NCI-H1105 treated with DMSO at 0.1 percent for 48 hours (cell line): ENCODE results near the gene NOSTRIN.
"Not testable (repeated sequence)": the region's sequence is repeated elsewhere in the genome, so short reads cannot be mapped to it uniquely, and the experiment has no call there.

Source experiments
- DNase-seq: peaks from one replicate; lab custom pipeline; 2025; lab: John Stamatoyannopoulos, UW

NOSTRIN gene

DNA sequence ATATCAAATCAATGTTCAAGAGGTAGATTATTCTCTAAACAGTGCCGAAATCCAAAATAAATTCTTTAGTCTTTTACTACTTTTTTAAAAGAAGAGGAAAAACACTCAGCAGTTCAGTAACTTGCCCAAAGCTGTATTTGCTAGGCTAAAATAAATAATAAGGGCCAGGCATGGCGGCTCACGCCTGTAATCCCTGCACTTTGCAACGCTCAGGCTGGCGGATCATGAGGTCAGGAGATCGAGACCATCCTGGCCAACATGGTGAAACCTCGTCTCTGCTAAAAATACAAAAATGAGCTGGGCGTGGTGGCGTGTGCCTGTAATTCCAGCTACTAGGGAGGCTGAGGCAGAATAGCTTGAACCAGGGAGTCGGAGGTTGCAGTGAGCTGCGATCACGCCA is 79.7 kb downstream of the NOSTRIN start:
- DNase-seq, result not testable (repeated sequence)

DNA sequence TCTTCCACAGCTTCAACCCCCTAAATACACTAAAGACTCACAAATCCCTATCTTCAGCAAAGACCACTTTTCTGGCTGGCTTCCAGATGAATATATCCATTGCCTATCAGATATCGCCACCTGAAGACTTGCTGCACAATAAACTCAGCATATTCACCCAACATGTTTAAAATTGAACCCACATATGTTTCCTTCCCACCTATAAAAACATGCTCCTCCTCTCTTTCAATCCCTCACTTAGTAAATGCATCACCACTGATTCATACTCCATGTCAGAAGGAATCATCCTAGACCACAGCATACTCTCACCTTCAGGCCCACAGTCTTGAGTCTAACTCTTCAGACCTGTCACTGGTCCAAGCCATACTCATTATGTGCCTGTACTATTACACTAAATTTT is 82.5 kb downstream of the NOSTRIN start:
- no peak for DNase-seq

DNA sequence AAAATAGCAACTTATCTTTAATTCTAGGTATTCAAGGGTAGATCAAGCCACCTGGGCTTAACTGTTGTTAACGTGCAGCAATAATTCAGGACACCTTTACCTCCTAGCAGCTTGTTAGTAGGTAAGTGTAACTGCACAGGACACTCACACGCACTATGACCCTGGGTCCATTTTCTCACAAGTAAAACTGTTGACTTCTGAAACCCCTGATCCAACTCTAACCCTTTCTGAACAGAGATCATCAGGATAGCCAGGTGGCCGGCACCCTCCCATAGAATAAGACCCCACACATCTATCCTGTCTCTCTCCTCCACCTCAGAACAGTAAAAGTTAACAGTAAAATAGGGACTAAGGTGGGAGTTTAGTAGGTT is 87.2 kb downstream of the NOSTRIN start:
- DNase-seq, result no peak

DNA sequence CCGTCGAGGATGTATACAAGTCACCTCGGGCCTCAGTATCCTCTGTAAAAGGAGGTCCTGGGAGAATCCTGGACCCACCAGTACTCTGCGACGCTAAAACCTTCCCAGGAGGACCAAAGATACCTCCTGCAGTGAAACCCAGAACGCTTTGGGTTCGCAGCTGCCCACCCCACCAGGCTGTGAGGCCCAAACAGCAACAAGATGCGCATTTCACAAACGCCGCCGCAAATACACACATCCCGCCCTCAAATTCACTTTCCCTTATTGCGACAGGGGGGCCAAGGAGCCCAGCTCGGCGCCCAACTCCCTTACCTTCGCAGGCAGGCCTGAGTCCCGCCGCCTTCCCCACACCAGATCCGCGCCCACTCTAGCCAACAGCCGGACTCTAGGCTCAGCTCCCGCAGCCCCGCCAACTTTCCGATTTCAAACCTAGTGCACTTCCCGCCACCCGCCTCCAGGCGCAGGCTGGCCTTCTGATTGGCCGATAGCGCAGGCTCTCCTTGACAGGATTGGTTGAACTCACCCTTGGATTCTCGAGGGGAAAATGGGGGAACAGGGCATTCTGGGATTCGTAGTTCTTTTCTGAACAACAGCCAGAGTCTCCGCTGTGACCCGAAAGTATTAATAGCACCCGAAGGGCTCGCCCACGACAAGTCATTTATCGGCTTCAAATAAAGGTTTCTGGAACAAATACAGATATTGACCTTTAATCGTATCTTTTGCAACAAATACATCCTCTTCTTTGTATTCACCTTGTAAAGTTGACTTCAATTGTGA is 87.8 kb downstream of the NOSTRIN start, which contains the start of gene SPC25:
SPC25 (minus strand) TSS at position 425 of the 777 bp plus-strand sequence. CDS start 911 bp downstream, outside the sequence.
- peak; percentile 94 for DNase-seq

DNA sequence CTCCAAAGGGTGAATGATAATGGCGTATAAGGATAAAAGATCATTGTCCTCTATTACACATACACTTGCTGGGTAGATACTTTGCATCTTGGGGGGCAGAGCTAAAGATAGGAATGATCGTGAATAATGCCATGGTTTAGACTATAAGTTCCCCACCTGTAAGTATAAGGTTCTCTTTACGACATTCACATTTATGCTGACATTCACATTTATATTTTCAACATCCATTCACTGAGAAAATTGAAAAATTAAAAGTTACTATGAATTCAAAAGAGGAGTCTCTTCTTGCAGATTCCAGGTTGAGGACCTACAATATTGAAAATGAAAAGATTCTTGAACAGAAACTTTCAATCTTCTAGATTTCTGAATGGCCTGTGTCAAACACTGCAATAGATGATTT is 89.9 kb downstream of the NOSTRIN start:
- DNase-seq, result no peak

DNA sequence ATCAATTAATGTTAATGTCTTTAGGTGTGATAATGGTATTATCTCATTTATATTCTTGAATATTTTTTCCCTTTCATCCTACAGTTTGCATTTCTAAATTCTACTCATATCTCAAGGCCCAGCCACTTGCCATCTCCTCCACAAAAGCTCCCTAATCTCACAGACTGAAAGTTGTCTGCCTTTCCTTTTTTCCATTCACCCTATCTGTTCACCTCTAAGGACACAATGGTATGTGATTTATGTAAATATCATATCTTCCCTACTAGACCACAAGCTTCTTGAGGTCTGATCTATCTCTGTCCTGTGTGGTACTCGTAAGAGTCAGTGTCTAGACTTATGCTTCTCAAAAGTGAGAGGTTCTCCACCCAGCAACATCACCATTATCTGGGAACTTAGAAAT is 91.7 kb downstream of the NOSTRIN start:
- DNase-seq, result no peak

DNA sequence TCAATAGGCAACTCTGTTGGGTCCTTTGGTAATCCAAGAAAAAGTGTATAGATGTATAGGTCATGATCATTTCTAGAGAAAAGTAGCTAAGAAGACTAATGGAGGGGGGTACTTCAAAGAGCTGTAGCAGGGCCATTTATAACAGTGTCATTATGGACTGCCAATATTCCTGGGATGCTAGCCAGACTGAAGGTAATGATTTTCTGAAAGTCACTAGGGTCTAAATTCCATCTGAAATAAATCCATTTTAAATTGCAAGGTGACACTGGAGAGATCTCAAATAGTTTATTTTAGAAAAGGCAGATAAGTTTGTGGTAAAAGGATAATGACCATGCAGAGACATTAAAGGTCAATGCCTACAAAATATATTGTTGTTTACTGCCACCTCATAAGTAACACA is 92.3 kb downstream of the NOSTRIN start:
- DNase-seq, result no peak

DNA sequence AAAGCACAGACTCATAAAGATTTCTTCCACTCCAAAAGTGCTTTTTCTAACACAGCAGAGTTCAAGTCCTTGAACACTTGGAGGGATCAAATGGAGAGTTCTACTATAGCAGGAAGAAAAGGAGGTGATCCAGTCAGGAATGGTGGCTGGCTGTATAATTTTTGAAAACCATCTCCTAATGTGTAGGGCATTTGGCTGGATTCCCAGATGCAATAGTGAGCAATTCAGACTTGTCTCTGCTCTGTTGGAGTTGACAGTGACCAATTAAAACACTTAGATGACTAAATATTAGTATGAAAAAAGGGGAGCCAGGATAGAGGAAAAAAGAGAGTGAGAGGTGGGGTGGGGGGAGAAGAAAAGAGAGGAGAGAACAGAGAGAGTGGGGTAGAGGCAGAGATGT is 93.3 kb downstream of the NOSTRIN start:
- peak; percentile 70 for DNase-seq

DNA sequence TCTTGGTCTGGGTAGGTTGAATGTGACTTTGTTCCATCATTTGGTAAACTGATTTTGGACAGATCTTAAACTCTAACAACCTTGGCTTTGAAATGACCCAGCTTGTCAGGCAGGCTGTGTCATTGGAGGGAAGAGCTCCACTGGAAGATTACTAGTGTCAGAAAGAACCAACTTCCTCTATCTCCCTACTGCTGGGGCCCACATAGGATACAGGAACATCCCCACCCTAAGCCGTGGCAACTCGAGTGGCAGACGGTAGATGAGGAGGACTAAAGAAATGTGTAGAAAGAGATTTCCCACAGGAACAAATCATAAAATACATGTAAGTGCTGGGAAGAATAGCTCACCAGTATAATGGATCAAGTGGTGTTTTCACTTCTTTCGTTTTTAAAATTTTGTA is 94.3 kb downstream of the NOSTRIN start:
- no peak for DNase-seq

DNA sequence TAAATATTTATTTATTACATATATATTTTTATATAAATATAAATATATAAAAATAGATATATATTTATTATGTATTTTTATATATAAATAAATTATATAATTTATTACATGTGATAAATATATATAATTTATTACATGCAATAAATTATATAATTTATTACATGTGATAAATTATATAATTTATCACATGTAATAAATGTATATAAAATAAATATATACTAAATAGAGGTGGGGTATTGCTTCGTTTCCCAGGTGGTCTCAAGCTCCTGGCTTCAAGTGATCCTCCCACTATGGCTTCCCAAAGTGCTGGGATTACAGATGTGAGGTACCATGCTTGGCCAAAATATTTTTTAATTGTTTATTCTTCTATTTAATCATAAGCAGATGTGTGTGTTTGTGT is 95.0 kb downstream of the NOSTRIN start:
- no peak for DNase-seq

DNA sequence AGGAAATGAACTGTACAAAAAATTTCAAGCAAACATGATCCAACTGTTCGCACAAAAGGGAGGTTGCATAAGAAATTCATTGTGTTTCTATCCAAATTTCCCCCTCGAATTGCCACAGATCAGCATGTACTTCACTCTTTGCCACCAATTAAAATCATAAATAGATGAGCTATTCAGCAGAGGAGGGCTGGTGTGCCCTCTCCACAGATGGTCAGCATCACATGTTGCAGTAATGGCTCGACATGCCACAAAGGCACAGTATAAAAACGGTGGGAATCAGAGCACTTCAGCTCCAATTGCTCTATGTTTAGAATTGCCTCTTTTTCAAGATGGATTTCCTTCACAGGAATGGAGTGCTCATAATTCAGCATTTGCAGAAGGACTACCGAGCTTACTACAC is 98.6 kb downstream of the NOSTRIN start, which contains the start of gene G6PC2:
G6PC2 (plus strand) TSS at position 289 of the 400 bp plus-strand sequence; CDS start at position 330, 41 bp downstream.
- DNase-seq, result no peak

DNA sequence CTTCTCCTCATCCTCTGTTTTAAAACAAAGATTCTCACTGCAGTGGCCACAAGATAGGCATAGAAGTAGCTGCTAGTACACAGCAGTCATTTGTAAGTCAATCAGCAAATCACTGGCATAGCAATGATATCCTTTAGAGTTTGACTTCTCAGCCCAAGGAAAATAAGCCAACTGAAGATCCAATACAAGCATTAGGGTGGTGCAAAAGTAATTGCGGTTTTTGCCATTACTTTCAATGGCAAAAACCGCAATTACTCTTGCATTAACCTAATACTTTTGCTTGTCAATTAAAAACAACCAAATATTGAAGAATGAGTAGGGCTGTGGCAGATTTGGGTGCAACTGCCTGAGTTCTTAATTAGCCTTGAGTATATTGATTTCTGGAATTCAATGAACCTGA is 101.5 kb downstream of the NOSTRIN start:
- DNase-seq, result no peak

DNA sequence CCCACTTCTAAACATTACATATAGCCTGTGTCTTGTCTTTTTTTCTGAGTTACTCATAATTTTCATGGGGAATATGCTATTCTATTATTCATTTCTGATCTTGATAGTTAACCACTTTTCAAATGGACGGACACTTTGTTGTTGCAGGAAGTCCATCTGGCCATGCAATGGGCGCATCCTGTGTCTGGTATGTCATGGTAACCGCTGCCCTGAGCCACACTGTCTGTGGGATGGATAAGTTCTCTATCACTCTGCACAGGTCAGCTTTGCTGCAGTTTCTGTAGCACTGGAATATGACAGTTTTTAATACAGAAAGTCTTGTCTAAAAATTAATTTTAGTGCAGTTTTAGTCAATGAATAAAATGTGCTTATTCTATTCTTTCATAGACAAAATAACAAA is 101.9 kb downstream of the NOSTRIN start:
- DNase-seq, result no peak

DNA sequence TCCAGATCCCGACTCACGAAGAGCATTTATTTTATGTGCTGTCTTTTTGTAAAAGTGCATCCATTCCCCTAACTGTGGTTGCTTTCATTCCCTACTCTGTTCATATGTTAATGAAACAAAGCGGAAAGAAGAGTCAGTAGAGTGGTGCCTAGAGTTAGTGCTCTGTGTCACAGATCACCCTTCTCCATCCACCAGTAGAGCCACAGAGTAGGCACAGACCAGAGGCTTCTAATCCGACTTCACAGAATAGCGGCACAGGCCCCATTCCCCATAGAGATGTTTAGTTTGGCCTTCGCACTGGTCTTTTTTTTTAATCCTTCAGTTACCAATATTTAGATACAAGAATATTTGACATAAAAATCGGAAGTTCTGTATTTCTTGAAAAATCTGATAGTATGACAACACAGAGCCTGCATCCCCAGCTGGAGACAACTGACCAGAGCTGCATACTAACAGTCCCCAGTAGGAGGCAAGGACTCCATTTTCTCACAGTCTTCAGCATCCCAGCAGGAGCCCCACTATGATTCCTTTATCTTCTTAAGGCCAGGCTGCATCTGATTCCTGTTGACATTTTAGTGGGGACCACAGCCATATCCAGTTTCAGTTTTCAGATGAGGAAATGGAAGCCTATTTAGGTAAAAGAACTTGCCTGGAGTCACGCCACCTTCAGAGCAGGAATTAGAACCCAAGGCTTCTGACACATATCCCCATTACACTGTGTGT is 105.7 kb downstream of the NOSTRIN start:
- DNase-seq, result no peak

DNA sequence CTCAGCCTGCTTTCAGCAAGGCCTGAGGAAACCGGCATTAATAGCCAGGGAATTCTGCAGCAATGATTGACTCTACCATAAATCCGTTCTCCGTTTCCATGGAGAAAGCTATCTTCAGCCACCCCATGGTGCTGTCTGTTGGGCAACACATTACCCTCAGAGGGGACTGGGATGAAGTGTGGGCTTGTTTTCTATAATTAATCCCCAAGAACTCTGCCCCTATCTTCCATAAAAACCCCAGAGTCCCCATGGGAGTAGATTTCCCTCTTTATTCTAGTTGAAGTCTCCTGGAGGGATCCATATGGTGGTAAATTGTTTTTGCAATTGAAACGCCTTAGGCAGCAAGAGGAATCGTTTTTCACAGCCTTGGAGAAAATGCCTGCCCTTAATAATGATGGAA is 107.9 kb downstream of the NOSTRIN start:
- DNase-seq, result no peak

DNA sequence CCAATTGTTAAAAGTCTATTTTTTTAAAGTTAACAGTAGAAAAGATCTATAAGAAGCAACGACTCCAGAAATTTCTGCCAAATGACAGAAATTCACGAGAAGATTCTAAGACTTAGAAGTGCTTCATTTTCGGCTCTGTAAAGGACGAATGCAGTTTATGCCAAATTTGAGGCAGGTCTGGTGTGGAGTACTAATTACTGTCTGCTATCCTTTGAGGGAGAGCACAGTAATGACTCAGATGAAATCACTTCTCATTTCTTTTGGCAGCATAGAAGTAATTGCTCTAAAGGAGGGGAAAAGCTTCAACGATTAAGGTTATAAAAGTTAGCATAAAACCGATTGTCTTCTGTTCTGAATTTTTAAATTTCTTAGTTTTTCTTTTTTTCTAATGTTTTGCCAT is 110.0 kb downstream of the NOSTRIN start:
- DNase-seq, result peak; percentile 58

DNA sequence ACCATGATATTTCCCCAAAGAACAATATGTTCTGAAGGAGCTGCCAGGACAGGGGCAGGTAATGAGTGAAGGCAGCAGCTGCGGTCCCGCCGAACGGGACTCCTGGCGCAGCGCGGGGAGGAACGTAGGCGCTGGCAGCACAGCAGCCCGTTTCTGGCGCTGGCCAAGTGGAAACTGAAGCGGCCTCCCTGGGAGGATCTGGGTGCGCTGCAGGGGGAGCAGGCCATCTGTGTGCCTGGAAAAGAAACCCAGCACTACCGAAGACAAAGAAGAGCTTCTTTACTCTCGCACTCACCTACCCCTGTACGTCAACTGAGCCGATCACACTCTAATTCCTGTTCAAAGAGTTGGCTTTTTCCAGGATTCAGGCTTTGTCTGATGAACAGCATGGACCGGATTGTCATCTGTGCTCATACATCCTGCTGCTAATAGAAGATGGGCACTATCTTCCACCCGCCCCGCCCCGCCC is 110.5 kb downstream of the NOSTRIN start:
- DNase-seq, result peak; percentile 63

DNA sequence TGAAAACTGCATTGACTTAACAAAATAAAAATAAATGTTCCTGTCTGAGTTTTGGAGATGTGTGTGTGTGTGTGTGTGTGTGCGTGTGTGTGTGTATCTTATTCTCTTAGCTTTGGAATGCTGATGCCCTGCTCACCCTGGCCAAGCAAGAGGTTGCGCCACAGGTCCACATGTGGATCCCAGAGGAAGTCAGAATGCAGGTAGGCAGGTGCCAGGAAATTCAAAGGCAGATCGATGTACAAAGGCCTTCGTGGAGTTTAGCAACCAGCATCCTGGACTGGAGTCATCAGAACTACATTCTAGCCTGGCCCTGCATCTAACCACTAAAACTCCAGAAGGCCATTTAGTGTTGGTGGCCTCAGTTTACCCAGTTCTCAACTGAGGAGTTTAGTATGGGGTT is 111.1 kb downstream of the NOSTRIN start:
- no peak for DNase-seq
